Motor neuron (in vitro differentiated cells): ENCODE measurements around the gene PFKFB3. TPM values are rescaled to one million over a fixed set of nuclear protein-coding genes. Genes with fewer than 3 reads are reported as not detected.
"Not testable (repeated sequence)": the region's sequence is repeated elsewhere in the genome, so short reads cannot be mapped to it uniquely, and the experiment has no call there.

ENCODE experiments used
- ATAC-seq, 8 experiments: fragments of 200-7000 bp; cut with Tn5 transposase; replicated peaks in 6 of 8; 2 replicates each; pipeline ENCODE4 v1.8.0; 2021; ENCODE audit warnings: mild to moderate bottlenecking in 8 of 8, moderate library complexity in 8 of 8
- H3K27ac ChIP-seq, 2 donors: fragments of 250-450 bp; sonication (Bioruptor Pico); 2 replicates each; pipeline ENCODE4 v1.9.0; 2021; ENCODE audit warnings: antibody characterized with exemption in 2 of 2, mild to moderate bottlenecking in 2 of 2, moderate library complexity in 1 of 2
- H3K4me1 ChIP-seq, 2 donors: fragments of 250-450 bp; sonication (Bioruptor Pico); replicated peaks in 1 of 2; 2 replicates each; pipeline ENCODE4 v1.6.1; 2021; ENCODE audit warnings: antibody characterized with exemption in 2 of 2, mild to moderate bottlenecking in 2 of 2, moderate library complexity in 1 of 2
- H3K4me3 ChIP-seq, 5 donors: fragments of 250-450 bp; sonication (Bioruptor Pico); 2 replicates each; pipeline ENCODE4 v1.9.0; 2021; ENCODE audit warnings: antibody characterized with exemption in 5 of 5, mild to moderate bottlenecking in 5 of 5, moderate library complexity in 4 of 5
- WGBS, 10 experiments: fragments of 450-650 bp; shearing (Covaris generic); methylation state at CpG; one replicate each; pipeline ENCODE4 v1.0.0; 2022; 5-methylcytosine and 5-hydroxymethylcytosine counted together
- in situ Hi-C, 9 experiments: fragments of 400-800 bp; cut with MboI; loops; one replicate each; pipeline ENCODE4 v1.15.0; 2021; ENCODE audit warnings: low sequenced_read_pairs in 9 of 9, low pct_unique_long_range_greater_than_20kb in 2 of 9; ENCODE audit not compliant: unreplicated experiment in 9 of 9
- total RNA-seq, 8 experiments: library from RNA; unstranded; fragments of 300-600 nt; gene quantifications; 2 replicates each; pipeline versions ENCODE4 v1.2.3 to v1.2.4, GENCODE V29; 2022

PFKFB3 gene
- total RNA-seq, result 10 to 100 TPM; 32.4 to 80.6 (median 46.6) TPM

DNA sequence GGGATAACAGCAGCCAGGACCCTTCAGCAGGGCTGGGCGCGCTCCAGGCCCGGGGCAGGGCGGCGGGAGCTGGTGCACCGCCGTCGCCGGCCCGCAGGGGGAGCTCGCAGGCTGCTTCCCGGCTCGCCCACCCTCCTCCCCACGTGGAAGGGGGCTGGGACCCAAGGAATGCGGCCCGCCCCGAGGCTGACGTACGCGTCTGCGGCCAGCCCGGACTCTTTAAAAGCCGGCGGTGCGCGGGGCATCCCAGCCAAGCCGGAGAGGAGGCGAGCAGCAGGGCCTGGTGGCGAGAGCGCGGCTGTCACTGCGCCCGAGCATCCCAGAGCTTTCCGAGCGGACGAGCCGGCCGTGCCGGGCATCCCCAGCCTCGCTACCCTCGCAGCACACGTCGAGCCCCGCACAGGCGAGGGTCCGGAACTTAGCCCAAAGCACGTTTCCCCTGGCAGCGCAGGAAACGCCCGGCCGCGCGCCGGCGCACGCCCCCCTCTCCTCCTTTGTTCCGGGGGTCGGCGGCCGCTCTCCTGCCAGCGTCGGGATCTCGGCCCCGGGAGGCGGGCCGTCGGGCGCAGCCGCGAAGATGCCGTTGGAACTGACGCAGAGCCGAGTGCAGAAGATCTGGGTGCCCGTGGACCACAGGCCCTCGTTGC is at the start of gene PFKFB3:
TSS of gene PFKFB3 (plus strand) at position 249 of the 647 bp plus-strand sequence. CDS start at position 578, 329 bp downstream.
- Histone ChIP-seq H3K27ac (peak within 1 kb of the TSS; percentile 77 to 89), H3K4me3 (peak within 1 kb of the TSS; percentile 54 to 81 (median 59)), H3K4me1 (peaks cover 12 to 25% of the 10 kb centered on the region in 2 donors)
- in situ Hi-C loops, result loop anchor here in 2 of 9 experiments (10.0 to 25.0 kb wide), 2 partner anchors 184 to 192 kb away; no protein-coding TSS in a partner anchor
- 1 to 2% methylated on average over 10 to 12 of the region's 75 CpGs; no CpG with 5 or more reads in 8 of the 10 experiments for WGBS, 10 experiments
- peak; percentile 72 to 83 (median 79) for ATAC-seq

DNA sequence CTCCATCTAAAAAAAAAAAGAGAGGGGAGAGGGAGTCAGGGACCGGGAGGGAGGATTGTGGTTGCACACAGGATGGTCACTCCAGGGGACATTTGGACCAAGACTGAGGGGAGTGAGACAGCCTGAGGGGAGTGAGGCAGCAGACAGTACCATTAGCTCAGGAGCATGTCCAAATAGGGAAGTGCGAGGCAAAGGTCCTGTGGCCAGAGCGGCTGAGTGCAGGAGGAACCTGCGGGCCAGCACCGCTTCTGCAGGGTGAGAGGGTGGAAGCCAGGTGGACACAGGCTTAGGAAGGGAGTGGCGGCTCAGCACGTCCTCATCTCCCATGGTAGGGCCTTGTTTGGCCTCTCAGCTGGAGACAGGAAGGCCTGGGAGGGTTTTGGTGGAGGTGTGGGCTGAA is 48.9 kb upstream of the PFKFB3 start:
- ATAC-seq, result no peak
- H3K27ac ChIP-seq, result no peak overlapping the region
- in situ Hi-C loops, result no loop called here
- H3K4me3 ChIP-seq, result no peak overlapping the region
- WGBS, 10 experiments, result 81 to 100% (median 97%) methylated on average over 1 to 5 of the region's 7 CpGs; no CpG with 5 or more reads in 2 of the 10 experiments
- H3K4me1 ChIP-seq, result peaks cover 0 to 8% of the 10 kb centered on the region in 2 donors

DNA sequence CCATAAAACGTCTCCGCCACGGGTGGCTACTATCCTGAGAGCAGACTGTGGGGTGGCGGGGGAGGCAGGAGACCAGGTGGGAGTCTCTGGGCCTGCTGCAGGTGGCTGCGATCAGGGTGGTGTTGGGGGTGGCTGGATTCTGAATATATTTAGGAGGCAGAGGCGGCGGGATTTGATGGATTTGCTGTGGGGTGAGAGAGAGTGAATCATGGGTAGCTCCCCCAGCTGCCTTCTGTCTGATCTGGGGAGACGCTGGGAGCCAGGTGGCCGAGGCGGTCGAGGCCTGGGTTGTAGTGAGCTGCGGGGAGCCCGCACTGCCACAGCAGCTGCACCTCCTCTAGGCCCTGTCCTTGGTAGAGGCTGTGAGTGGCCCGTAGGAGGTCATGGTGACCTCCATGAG is 48.2 kb upstream of the PFKFB3 start:
- ATAC-seq, result peak in 1 of 8 experiments; percentile 15
- in situ Hi-C loops, result no loop called here
- peaks cover 0 to 8% of the 10 kb centered on the region in 2 donors for H3K4me1 ChIP-seq
- no peak overlapping the region for H3K27ac ChIP-seq
- WGBS, 10 experiments, result 86 to 100% (median 90%) methylated on average over 1 to 4 of the region's 14 CpGs; no CpG with 5 or more reads in 7 of the 10 experiments
- H3K4me3 ChIP-seq, result no peak overlapping the region

DNA sequence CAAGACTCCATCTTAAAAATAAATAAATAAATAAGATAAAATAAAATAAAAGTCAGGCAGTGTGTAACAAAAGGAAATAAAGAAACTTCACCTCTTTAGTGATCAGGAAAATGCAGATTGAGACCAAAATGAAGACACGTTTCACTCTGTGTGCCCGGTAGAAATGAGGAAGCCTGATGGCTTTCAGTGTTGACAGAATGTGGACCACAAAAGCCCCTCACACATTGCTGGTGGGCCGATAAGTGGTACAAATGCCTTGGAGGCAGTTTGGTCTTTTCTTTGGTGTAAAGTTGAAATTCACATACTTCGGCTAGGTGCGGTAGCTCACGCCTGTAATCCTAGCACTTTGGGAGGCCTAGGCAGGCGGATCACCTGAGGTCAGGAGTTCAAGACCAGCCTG is 44.5 kb upstream of the PFKFB3 start:
- peaks cover 14 to 15% of the 10 kb centered on the region in 2 donors for H3K4me1 ChIP-seq
- no peak overlapping the region for H3K27ac ChIP-seq
- in situ Hi-C loops, result no loop called here
- H3K4me3 ChIP-seq, result no peak overlapping the region
- 91 to 100% (median 100%) methylated on average over 2 to 6 of the region's 7 CpGs; no CpG with 5 or more reads in 1 of the 10 experiments for WGBS, 10 experiments
- no peak for ATAC-seq

DNA sequence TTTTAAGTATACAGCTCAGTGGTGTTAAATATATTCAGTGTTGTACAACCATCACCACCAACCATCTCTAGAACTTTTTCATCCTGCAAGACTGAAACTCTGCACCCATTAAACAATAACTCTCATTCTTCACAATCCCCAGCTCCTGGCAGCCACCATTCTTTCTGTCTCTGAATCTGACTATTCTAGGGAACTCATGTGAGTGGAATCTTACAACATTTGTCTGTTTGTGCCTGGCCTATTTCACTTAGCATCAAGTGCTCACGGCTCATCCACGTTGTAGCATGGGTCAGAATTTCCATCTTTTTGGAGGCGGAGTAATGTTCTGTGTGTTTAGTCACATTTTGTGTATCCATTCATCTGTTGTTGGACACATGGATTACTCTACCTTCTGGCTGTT is 40.8 kb upstream of the PFKFB3 start:
- peaks cover 38 to 42% of the 10 kb centered on the region in 2 donors for H3K4me1 ChIP-seq
- no peak for ATAC-seq
- in situ Hi-C loops, result no loop called here
- WGBS, 10 experiments, result 25 to 100% (median 71%) methylated on average over 1 to 3 of the region's 3 CpGs; no CpG with 5 or more reads in 2 of the 10 experiments
- no peak overlapping the region for H3K27ac ChIP-seq
- H3K4me3 ChIP-seq, result no peak overlapping the region

DNA sequence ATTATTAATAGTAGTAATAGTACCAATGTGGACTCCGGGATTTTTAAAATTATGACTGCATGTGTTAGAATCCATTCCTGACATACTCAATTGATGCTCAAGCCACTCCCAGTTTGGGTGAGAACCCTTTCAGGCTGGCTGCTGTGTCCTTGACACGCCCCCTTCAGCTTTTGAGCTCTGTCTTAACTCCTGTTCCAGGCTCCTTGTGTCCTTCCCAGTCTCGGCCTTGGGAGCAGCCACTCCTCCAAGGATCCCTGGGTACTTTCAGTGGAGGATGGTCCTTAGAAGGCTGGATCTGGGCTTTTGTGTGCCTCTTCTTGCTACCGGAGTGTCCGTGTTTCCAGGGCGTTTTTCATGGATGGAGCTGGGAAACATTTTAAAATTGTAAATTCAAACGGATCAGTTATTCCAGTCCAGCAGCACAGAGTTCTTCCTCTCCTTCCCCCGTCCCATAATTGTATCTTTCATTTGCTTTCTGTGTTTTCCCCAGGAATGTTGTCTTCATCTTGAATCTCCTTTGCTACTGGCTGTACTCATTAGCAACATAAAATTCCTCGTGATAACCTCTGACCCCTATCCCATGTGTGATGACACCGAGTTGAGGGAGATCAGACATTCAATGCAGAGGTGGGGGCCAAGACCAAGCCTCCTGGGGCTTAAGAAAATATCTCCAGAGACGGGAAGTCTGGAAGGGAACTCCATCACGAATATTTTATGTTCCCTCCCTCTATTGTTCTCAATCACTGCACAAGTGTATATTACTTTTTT is 40.0 kb upstream of the PFKFB3 start:
- no peak for ATAC-seq
- H3K27ac ChIP-seq, result peak overlapping the region; percentile 55 to 98
- peaks cover 38 to 46% of the 10 kb centered on the region in 2 donors for H3K4me1 ChIP-seq
- WGBS, 10 experiments, result 18 to 88% (median 60%) methylated on average over 4 to 12 of the region's 12 CpGs
- H3K4me3 ChIP-seq, result peak overlapping the region in 1 of 5 donors; percentile 47
- in situ Hi-C loops, result no loop called here

DNA sequence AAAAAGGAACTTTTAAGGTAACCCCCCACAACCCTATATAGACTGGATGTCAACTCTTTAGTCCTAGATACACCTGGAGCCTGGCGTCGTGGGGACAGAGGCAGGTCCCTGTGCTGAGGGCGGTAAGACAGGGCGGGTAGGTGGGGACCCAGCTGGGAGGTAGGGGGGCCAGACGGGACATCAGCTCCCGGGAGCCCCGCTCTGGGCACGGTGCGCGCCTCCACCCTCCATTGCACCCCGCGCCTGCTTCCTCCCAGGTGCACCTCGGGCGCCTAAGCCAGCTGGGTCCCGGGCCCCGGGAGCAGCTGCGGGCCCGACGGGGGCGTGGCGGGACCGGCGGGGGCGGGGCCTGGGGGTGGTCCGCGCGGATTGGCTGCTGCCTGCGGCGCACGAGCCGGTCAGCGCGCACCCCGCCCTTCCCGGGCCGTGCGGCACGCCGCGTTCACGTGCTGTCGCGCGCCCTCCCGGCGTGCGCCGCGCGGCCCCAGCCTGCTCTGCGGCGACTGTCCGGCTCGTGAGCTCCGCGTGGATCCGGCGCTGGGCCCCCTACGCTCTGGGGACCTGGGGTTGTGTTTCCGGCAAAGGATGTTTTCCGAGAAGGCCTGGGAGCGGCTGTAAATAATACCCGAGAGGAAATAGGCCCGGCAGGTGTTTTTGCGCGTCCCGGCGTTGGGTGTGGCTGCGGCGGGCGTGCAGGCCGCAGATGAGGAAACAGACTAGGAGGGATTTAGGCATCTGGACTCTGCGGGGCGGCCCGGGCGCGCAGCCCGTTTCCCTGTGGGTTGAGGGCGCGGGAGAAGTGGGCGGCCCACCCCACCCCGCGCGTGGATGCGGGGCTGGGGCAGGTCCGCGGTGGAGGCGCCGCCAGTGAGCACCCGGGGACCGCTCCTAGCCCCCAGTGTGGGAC is 39.1 kb upstream of the PFKFB3 start:
- H3K4me1 ChIP-seq, result peaks cover 38 to 46% of the 10 kb centered on the region in 2 donors
- 0 to 20% (median 4%) methylated on average over 3 to 29 of the region's 91 CpGs; no CpG with 5 or more reads in 6 of the 10 experiments for WGBS, 10 experiments
- H3K27ac ChIP-seq, result peak overlapping the region; percentile 96 to 98
- peak; percentile 94 to 98 (median 96) for ATAC-seq
- in situ Hi-C loops, result no loop called here
- H3K4me3 ChIP-seq, result peak overlapping the region; percentile 44 to 60 (median 50)

DNA sequence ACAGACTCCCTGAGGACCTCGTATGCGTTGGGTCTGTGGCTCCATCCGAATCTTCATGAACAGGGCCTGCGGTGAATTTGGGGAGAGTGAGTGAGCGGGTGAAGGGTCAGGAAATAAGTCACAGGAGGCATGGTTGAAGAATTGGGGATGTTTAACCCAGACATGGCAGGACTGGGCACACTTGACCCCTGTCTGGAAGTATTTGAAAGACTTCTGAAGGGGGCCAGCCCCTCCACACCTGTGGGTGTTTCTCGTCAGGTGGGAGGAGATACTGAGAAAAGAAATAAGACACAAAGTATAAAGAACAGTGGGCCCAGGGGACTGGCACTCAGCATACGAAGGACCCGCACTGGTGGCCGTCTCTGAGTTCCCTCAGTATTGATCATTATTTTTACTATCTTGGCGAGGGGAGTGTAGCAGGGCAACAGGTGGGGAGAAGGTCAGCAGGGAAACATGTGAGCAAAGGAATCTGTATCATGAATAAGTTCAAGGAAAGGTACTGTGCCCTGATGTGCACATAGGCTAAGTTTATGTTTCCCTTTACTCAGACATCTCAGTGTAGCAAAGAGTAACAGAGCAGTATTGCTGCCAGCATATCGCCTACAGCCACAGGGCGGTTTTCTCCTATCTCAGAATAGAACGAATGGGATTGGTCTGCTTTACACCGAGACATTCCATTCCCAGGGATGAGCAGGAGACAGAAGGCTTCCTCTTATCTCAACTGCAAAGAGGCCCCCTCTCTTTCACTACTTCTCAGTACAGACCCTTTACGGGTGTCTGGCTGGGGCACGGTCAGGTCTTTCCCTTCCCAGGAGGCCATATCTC is 38.2 kb upstream of the PFKFB3 start:
- H3K4me3 ChIP-seq, result peak overlapping the region; percentile 44 to 60 (median 50)
- H3K4me1 ChIP-seq, result peaks cover 38 to 46% of the 10 kb centered on the region in 2 donors
- H3K27ac ChIP-seq, result peak overlapping the region; percentile 96 to 98
- in situ Hi-C loops, result no loop called here
- WGBS, 10 experiments, result 0 to 39% (median 25%) methylated on average over 2 to 7 of the region's 16 CpGs; no CpG with 5 or more reads in 3 of the 10 experiments
- ATAC-seq, result no peak

DNA sequence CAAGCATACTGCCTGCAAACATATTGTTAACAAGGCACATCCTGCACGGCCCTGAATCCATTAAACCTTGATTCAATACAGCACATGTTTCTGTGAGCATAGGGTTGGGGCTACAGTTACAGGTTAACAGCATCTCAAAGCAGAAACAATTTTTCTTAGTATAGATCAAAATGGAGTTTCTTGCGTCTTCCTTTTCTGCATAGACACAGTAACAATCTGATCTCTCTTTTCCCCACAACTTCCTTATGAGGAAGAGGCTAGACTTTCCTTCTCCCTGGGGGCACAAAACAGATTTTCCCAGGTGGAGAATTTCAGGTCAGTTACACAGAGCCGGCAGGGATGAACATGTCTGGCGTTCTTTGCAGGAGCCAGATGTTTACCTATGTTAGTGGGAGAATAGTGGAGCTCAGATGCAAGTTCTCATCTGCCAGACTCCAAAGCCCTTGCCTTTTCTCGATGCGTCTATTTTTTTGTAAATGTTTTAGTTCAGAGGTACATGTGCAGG is 37.5 kb upstream of the PFKFB3 start:
- in situ Hi-C loops, result no loop called here
- H3K4me3 ChIP-seq, result peak overlapping the region in 3 of 5 donors; percentile 47 to 58 (median 50)

DNA sequence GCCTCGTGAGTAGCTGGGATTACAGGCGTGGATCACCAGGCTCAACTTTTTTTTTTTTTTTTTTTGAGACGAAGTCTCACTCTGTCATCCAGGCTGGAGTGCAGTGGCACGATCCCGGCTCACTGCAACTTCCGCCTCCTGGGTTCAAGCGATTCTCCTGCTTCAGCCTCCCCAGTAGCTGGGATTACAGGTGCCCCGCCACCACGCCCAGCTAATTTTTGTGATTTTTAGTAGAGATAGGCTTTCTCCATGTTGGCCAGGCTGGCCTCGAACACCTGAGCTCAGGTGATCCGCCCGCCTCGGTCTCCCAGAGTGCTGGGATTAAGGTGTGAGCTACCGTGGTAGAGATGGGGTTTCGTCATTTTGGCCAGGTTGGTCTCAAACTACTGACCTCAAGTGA is 36.8 kb upstream of the PFKFB3 start:
- in situ Hi-C loops, H3K4me3 ChIP-seq, ATAC-seq: not testable (repeated sequence)
- Histone ChIP-seq H3K27ac (peak overlapping the region in 1 of 2 donors; percentile 47), H3K4me1 (peaks cover 38 to 46% of the 10 kb centered on the region in 2 donors)
- 53 to 100% (median 95%) methylated on average over 3 to 10 of the region's 15 CpGs; no CpG with 5 or more reads in 1 of the 10 experiments for WGBS, 10 experiments

More for the DNA sequence above, 37.5 kb upstream of the PFKFB3 start:
- Histone ChIP-seq H3K4me1 (peaks cover 38 to 46% of the 10 kb centered on the region in 2 donors), H3K27ac (peak overlapping the region; percentile 30 to 96)
- 33 to 92% (median 67%) methylated on average over 1 to 6 of the region's 6 CpGs; no CpG with 5 or more reads in 1 of the 10 experiments for WGBS, 10 experiments
- ATAC-seq, result no peak

DNA sequence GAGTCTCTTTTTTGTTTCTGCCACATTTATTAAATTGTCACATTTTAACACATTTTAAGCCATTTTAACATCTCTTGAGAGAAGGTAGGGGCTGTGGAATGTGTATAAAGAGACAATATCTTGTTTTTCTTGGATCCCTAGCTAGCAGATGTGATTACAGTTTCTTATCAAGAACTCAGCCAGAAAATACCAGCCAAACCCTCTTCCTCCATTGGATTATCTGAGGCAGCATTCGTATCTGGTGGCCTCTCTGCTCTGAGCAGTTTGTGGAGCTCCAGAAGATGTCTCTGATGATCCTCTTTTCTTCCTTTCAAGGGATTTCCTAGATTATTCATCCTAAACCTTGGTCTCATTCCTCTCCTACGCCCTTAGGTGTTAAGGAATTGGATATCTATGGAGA is 35.3 kb upstream of the PFKFB3 start:
- Histone ChIP-seq H3K4me1 (peaks cover 33 to 39% of the 10 kb centered on the region in 2 donors), H3K27ac (no peak overlapping the region), H3K4me3 (no peak overlapping the region)
- no peak for ATAC-seq
- in situ Hi-C loops, result no loop called here
- 67 to 100% (median 94%) methylated on average over 1 to 2 of the region's 2 CpGs; no CpG with 5 or more reads in 1 of the 10 experiments for WGBS, 10 experiments
